ENCODE data around the gene KLRD1.
"Not testable (repeated sequence)": the region's sequence is repeated elsewhere in the genome, so short reads cannot be mapped to it uniquely, and the experiment has no call there.

KLRD1 gene

GRCh38 chr12:10339053-10339840 is 31.6 kb downstream of the KLRD1 start:
- DNase-seq, result no peak

GRCh38 chr12:10340946-10341345 is 33.3 kb downstream of the KLRD1 start:
- not testable (repeated sequence) for DNase-seq

- DNase-seq, result no peak
Measured at GRCh38 chr12:10341892-10342509, 34.3 kb downstream of the KLRD1 start.

GRCh38 chr12:10351457-10351856 is 43.8 kb downstream of the KLRD1 start:
- DNase-seq, result not testable (repeated sequence)

GRCh38 chr12:10354071-10354470 is 46.4 kb downstream of the KLRD1 start:
- no peak for DNase-seq

- no peak for DNase-seq
Measured at GRCh38 chr12:10354502-10354901, 46.8 kb downstream of the KLRD1 start.

- no peak for DNase-seq
Measured at GRCh38 chr12:10358131-10358530, 50.5 kb downstream of the KLRD1 start.

- DNase-seq, result no peak
Measured at GRCh38 chr12:10358969-10359368, 51.3 kb downstream of the KLRD1 start.

- DNase-seq, result peak; percentile 30
Measured at GRCh38 chr12:10361084-10361483, 53.4 kb downstream of the KLRD1 start.

GRCh38 chr12:10361622-10362021 is 54.0 kb downstream of the KLRD1 start:
- no peak for DNase-seq

GRCh38 chr12:10362325-10362724 is 54.7 kb downstream of the KLRD1 start:
- DNase-seq, result no peak

- no peak for DNase-seq
Measured at GRCh38 chr12:10362828-10363657, 55.4 kb downstream of the KLRD1 start.

GRCh38 chr12:10363658-10363913 is 55.9 kb downstream of the KLRD1 start:
- no peak for DNase-seq

GRCh38 chr12:10363914-10364814 is 56.5 kb downstream of the KLRD1 start:
- DNase-seq, result no peak

- no peak for DNase-seq
Measured at GRCh38 chr12:10364815-10365622, 57.3 kb downstream of the KLRD1 start.

- DNase-seq, result no peak
Measured at GRCh38 chr12:10365696-10366405, 58.2 kb downstream of the KLRD1 start.

- DNase-seq, result no peak
Measured at GRCh38 chr12:10366875-10367274, 59.2 kb downstream of the KLRD1 start.

- not testable (repeated sequence) for DNase-seq
Measured at GRCh38 chr12:10367714-10368113, 60.0 kb downstream of the KLRD1 start.

GRCh38 chr12:10368206-10369171 is 60.8 kb downstream of the KLRD1 start:
- no peak for DNase-seq

All from NCI-H1436 treated with DMSO at 0.1 percent for 48 hours (cell line).